Hippocampal formation (tissue), 2 donors: Measurements from ENCODE around the gene TMEM186.
"Not testable (repeated sequence)": the region's sequence is repeated elsewhere in the genome, so short reads cannot be mapped to it uniquely, and the experiment has no call there.

Source experiments
- DNase-seq, 2 donors: peaks; one replicate each; lab custom pipeline; 2025; lab: John Stamatoyannopoulos, UW

Gene TMEM186

GRCh38 chr16:8774208-8774607, 23.2 kb downstream of the TMEM186 start:
- DNase-seq = no peak

DNA sequence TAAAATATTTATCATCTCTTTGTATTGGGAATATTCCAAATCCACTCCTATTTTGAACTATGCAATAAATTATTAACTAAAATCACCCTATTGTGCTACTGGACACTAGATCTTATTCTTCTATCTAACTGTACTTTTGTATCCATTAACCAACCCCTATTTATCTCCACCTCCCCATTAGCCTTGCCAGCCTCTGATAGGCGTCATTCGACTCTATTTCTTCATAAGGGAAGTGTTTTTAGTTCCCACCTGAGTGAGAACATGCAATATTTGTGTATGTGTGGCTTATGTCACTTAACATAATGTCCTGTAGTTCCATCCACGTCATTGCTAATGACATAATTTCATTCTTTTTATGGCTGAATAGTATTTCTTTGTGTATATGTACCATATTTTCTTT, 23.9 kb downstream of the TMEM186 start:
- DNase-seq = no peak

DNA sequence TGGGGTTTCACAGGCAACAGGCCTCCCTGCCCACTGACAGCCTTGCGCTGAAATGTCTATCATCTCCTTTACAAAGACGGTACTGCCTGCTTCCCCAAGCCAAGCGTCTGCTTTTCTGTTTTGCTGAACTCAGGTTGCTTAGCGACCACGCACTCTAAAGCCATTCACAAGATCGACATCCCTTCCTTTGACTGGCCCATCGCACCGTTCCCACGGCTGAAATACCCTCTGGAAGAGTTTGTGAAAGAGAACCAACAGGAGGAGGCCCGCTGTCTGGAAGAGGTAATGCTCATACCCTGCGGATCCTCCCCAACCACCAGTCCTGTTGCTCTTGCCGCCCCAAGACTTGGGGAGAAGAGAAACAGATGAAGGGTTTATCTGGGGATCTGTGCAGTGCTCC, 28.7 kb downstream of the TMEM186 start:
- DNase-seq = no peak

DNA sequence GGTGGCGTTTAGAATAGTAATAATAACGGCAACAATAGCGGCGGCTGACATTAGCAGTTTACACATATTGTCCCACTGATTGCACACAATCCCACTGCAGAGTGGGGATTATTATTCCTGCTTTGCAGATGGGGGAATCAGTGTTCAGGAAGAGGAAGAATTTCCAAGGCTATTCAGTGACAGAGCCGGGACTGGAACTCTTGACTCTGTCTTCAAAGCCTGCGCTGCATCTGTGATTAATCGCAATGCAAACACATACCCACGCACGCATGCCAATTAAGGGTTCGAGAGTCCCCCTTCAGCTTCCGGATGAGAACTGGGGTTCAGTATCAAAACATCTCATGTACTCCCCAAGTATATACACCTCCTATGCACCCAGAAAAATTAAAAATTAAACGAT, 29.2 kb downstream of the TMEM186 start:
- DNase-seq = no peak

GRCh38 chr16:8767176-8767575, 30.3 kb downstream of the TMEM186 start:
- no peak for DNase-seq

DNA sequence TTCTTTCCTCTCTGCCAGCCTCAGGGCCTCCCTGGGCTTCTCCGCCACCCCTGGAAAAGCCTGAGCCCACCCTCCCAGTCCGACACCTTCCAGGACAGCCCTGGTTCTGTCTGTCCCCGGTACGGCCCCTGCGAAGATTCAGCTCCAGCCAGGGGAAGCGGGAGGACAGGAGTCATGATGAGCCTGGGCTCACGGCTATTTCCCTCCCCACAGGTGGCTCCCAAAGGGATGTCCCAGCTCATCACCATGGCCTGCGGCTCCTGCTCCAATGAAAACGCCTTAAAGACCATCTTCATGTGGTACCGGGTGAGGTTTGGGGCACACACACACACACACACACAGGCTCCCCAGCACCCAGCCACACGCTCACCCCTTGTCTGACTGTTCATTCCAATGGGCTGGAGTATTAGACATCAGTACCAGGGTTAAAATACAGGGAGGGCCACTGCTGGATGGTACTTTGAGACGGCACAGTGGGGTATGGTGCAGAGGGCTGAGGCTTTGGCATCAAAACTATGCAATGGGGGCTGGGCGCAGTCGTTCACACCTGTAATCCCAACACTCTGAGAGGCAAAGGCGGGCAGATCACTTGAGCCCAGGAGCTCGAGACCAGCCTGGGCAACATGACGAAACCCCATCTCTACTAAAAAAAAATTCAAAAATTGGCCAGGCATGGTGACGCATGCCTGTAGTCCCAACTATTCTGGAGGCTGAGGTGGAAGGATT, 32.8 kb downstream of the TMEM186 start:
- no peak for DNase-seq

- no peak for DNase-seq
Observed at GRCh38 chr16:8763899-8764298, 33.5 kb downstream of the TMEM186 start.

DNA sequence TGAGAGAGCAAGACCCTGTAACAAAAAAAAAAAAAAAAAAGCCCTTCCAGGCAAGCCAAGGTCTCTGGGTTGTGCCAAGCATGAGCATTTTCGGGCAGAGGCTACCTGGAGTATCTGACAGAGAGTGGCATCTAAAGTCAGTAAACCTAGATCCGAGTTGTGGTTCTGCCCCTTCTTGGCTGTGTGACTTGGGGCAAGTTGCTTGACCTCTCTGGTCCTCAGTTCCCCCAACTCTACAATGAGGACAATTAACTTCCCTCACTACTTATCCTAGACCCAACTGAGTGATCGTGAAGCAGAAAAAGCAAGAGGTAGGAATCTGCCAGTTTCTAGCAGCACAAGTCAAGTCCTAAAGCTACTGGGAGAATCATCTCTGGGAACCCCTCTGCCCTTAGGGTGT, 34.4 kb downstream of the TMEM186 start:
- DNase-seq = no peak

DNA sequence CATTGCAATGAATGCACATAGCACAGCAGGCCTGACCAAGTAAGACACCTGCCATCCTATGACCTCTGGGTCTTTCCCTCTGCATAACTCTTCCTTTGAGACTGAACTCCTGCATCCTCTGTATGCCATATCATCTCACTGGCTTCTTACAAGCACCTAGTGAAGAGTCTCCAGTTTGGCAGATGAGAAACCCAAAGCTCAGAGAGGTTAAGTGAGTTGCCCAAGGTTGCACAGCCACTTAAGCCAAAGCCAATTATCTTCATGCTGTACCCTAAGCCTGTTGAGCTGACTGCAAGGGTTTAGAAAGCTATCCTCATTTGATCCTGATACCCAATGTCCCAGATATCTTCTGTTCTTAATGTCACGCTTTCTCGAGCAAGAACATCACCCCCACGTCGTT, 35.2 kb downstream of the TMEM186 start:
- no peak for DNase-seq

- no peak for DNase-seq
Observed at GRCh38 chr16:8761078-8761477, 36.4 kb downstream of the TMEM186 start.

DNA sequence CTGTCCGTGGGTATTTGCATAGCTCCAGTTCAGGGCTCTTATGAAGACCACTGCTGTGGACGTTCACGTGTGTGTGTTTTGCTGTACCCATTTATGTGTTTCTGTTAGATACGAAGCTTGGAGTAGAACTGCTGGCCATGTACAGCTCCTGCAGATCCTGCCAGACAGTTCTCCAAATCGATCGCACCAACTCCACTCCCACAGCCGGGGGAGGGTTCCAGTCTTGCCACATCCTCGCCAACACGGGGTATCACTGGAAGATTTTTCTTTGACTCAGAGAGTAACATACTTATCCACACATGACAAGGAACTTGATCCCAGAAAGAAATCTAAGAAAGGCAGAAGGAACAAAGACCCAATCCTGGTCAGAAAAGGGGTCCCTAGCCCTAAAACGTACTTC, 37.4 kb downstream of the TMEM186 start:
- no peak for DNase-seq

GRCh38 chr16:8758022-8758421, 39.4 kb downstream of the TMEM186 start:
- DNase-seq = no peak

GRCh38 chr16:8756755-8757154, 40.7 kb downstream of the TMEM186 start:
- DNase-seq = no peak

GRCh38 chr16:8753416-8754054, 43.9 kb downstream of the TMEM186 start:
- DNase-seq = no peak

- no peak for DNase-seq
Observed at GRCh38 chr16:8752706-8753105, 44.7 kb downstream of the TMEM186 start.

DNA sequence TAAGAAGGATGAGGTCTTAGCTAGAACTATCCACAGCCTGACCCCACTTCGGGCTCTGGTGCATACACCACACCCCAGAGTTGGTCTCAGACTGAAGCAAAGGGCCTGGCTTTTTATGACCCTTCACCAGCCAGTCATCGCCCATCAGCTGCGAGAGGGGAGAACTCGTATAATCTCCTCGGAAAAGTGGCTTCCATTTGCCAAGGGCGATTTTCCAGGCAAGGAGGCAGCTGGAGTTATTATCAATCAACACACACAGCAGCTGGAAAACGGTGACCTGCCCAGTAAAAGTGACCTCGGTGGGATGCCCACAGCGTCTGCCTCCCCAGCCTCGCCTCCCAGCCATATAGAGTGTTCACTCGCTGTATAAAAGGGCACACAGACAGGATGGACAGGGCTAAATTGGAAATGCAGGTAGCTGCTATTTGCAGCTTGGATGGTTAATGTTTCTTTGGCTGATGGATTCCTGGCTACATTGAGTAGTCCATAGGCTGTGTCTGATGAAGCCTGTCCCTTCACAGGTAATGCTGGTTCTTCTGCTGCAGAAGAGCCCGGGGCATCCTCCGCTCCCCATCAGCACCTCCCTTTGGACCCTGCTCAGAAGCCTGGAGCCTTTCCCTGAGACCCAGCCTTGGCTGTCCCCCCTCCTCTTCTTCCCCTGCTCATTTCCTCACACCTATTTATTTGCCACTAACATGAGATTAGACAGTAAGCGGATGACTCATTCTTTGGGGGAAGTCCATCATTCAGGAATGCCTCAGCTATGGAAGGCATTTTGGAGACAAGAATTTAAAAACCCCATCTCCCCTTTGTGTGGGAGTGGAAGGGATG, 45.7 kb downstream of the TMEM186 start:
- DNase-seq = no peak

DNA sequence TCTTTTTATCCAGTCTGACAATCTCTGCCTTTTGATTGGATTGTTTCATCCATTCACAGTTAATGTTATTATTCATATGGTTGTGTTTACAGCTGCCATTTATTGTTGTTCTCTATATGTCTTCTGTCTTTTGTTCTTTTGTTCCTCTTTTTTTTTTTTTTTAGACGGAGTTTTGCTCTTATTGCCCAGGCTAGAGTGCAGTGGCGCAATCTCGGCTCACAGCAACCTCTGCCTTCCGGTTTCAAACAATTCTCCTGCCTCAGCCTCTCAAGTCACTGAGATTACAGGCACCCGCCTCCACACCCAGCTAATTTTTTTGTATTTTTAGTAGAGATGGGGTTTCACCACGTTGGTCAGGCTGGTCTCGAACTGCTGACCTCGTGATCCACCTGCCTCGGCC, 48.5 kb downstream of the TMEM186 start:
- not testable (repeated sequence) for DNase-seq
